Dendritic cell treated with granulocyte-macrophage colony-stimulating factor and Interleukin-4, amounts not matched to agents 40 ng/mL and 50 ng/mL, for 4 days (primary cell): ENCODE results near the gene C8B.

Source experiments
- H3K27ac Mint-ChIP-seq: one replicate; pipeline ENCODE4 v1.8.0; 2022; ENCODE audit warnings: mild to moderate bottlenecking, mixed read lengths
- H3K27me3 Mint-ChIP-seq: one replicate; pipeline ENCODE4 v1.8.0; 2022; ENCODE audit warnings: mild to moderate bottlenecking, mixed read lengths
- H3K36me3 Mint-ChIP-seq: one replicate; pipeline ENCODE4 v1.8.0; 2022; ENCODE audit warnings: low read depth, mixed read lengths
- H3K4me1 Mint-ChIP-seq: one replicate; pipeline ENCODE4 v1.8.0; 2022; ENCODE audit warnings: low read depth, mixed read lengths
- H3K4me3 Mint-ChIP-seq: one replicate; pipeline ENCODE4 v1.8.0; 2022; ENCODE audit warnings: mild to moderate bottlenecking, moderate library complexity, mixed read lengths
- H3K9me3 Mint-ChIP-seq: one replicate; pipeline ENCODE4 v1.8.0; 2022; ENCODE audit warnings: mixed read lengths
- intact Hi-C: fragments of 100-400 bp; cut with micrococcal nuclease; formaldehyde crosslinking; loops from one replicate; pipeline ENCODE4 v1.15.0; 2022

The C8B gene

DNA sequence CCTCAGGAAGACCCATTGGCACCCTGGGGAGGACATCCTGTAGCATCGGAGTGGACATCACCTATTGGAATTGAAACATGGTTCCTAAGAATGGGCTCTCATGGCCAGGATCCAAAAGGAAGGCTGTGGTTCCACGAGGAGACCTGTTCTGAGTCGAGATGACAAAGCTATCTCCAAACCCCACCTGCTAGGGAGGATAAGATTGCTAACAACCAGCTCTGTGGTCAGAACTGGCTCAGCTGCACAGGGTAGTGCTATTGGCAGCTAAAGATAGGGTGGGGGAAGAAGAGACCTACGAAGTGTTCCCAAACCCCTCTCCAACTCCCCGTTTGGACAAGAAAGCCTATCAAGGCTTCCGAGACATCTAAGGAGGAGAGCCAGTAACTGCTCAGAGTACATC lies 17.7 kb upstream of the C8B start:
- no peaks in the 10 kb centered on the region for H3K9me3 Mint-ChIP-seq
- H3K4me3 Mint-ChIP-seq: no peak overlapping the region
- no peaks in the 10 kb centered on the region for H3K36me3 Mint-ChIP-seq
- H3K4me1 Mint-ChIP-seq: no peaks in the 10 kb centered on the region
- intact Hi-C loops: no loop called here
- H3K27me3 Mint-ChIP-seq: no peaks in the 10 kb centered on the region
- no peak overlapping the region for H3K27ac Mint-ChIP-seq

- no peak overlapping the region for H3K27ac Mint-ChIP-seq
- no peaks in the 10 kb centered on the region for H3K9me3 Mint-ChIP-seq
- no peak overlapping the region for H3K4me3 Mint-ChIP-seq
- no peaks in the 10 kb centered on the region for H3K27me3 Mint-ChIP-seq
- intact Hi-C loops: no loop called here
- H3K36me3 Mint-ChIP-seq: no peaks in the 10 kb centered on the region
- no peaks in the 10 kb centered on the region for H3K4me1 Mint-ChIP-seq
Observed at GRCh38 chr1:56979986-56980755, 14.4 kb upstream of the C8B start.

- H3K4me3 Mint-ChIP-seq: no peak overlapping the region
- no peaks in the 10 kb centered on the region for H3K4me1 Mint-ChIP-seq
- H3K27ac Mint-ChIP-seq: no peak overlapping the region
- no peaks in the 10 kb centered on the region for H3K9me3 Mint-ChIP-seq
- intact Hi-C loops: no loop called here
- H3K36me3 Mint-ChIP-seq: no peaks in the 10 kb centered on the region
- H3K27me3 Mint-ChIP-seq: no peaks in the 10 kb centered on the region
Observed at GRCh38 chr1:56978819-56979218, 13.0 kb upstream of the C8B start.

- H3K4me3 Mint-ChIP-seq: no peak overlapping the region
- intact Hi-C loops: no loop called here
- no peaks in the 10 kb centered on the region for H3K9me3 Mint-ChIP-seq
- H3K27ac Mint-ChIP-seq: no peak overlapping the region
- H3K4me1 Mint-ChIP-seq: no peaks in the 10 kb centered on the region
- H3K36me3 Mint-ChIP-seq: no peaks in the 10 kb centered on the region
- H3K27me3 Mint-ChIP-seq: no peaks in the 10 kb centered on the region
Observed at GRCh38 chr1:56977910-56978309, 12.1 kb upstream of the C8B start.

DNA sequence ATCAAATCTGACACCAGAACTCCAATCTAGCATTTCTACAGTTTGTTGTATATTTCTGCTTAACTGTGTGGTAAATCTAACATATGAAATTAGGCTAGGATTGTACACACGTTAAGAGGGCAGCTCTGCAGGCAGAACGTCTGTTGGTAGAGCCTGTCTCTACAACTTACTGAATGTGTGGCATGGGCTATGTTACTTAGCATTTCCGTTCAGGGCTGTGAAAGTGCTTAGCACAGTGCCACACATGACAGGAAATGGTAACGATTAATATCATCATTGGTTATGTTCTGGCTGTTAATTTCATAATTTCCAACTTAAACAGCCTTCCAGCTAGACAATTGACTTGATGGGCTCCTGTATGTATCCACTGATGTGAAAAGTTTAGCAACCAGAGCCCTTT lies 9.6 kb upstream of the C8B start:
- no peak overlapping the region for H3K4me3 Mint-ChIP-seq
- H3K36me3 Mint-ChIP-seq: no peaks in the 10 kb centered on the region
- no peaks in the 10 kb centered on the region for H3K9me3 Mint-ChIP-seq
- H3K27me3 Mint-ChIP-seq: no peaks in the 10 kb centered on the region
- intact Hi-C loops: no loop called here
- no peak overlapping the region for H3K27ac Mint-ChIP-seq
- no peaks in the 10 kb centered on the region for H3K4me1 Mint-ChIP-seq

GRCh38 chr1:56973923-56974742 lies 8.3 kb upstream of the C8B start:
- H3K4me1 Mint-ChIP-seq: no peaks in the 10 kb centered on the region
- no peaks in the 10 kb centered on the region for H3K9me3 Mint-ChIP-seq
- no peak overlapping the region for H3K27ac Mint-ChIP-seq
- H3K4me3 Mint-ChIP-seq: no peak overlapping the region
- H3K36me3 Mint-ChIP-seq: no peaks in the 10 kb centered on the region
- intact Hi-C loops: no loop called here
- H3K27me3 Mint-ChIP-seq: no peaks in the 10 kb centered on the region

DNA sequence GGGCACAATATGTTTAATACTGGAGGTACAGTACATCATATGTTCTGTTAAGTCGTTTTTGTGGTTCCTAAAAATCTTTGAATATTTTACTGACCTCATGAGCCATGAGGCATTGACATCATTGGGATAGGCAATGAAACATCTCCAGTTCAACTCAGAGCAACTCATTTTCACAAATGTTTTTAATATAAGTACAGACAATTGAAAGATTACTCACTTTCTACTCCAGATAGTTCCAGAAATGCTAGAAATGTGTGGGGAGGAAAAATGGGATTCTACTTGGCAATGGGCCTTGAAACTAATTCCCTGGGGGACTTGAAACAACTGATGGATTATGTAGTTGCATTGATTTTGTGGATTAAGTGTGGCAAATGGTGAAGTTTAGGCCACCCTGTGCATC lies 7.2 kb upstream of the C8B start:
- H3K27ac Mint-ChIP-seq: no peak overlapping the region
- intact Hi-C loops: no loop called here
- no peaks in the 10 kb centered on the region for H3K27me3 Mint-ChIP-seq
- no peak overlapping the region for H3K4me3 Mint-ChIP-seq
- no peaks in the 10 kb centered on the region for H3K36me3 Mint-ChIP-seq
- no peaks in the 10 kb centered on the region for H3K4me1 Mint-ChIP-seq
- no peaks in the 10 kb centered on the region for H3K9me3 Mint-ChIP-seq

GRCh38 chr1:56970280-56970679 lies 4.5 kb upstream of the C8B start:
- no peak overlapping the region for H3K4me3 Mint-ChIP-seq
- H3K36me3 Mint-ChIP-seq: no peaks in the 10 kb centered on the region
- H3K27ac Mint-ChIP-seq: no peak overlapping the region
- no peaks in the 10 kb centered on the region for H3K9me3 Mint-ChIP-seq
- no peaks in the 10 kb centered on the region for H3K27me3 Mint-ChIP-seq
- H3K4me1 Mint-ChIP-seq: no peaks in the 10 kb centered on the region
- intact Hi-C loops: no loop called here

GRCh38 chr1:56968878-56969495 lies 3.2 kb upstream of the C8B start:
- H3K27ac Mint-ChIP-seq: no peak overlapping the region
- intact Hi-C loops: loop anchor here (1.0 kb wide), 1 partner anchor 137 kb away; no protein-coding TSS in a partner anchor
- H3K4me3 Mint-ChIP-seq: no peak overlapping the region
- no peaks in the 10 kb centered on the region for H3K9me3 Mint-ChIP-seq
- no peaks in the 10 kb centered on the region for H3K27me3 Mint-ChIP-seq
- H3K4me1 Mint-ChIP-seq: no peaks in the 10 kb centered on the region
- H3K36me3 Mint-ChIP-seq: no peaks in the 10 kb centered on the region

DNA sequence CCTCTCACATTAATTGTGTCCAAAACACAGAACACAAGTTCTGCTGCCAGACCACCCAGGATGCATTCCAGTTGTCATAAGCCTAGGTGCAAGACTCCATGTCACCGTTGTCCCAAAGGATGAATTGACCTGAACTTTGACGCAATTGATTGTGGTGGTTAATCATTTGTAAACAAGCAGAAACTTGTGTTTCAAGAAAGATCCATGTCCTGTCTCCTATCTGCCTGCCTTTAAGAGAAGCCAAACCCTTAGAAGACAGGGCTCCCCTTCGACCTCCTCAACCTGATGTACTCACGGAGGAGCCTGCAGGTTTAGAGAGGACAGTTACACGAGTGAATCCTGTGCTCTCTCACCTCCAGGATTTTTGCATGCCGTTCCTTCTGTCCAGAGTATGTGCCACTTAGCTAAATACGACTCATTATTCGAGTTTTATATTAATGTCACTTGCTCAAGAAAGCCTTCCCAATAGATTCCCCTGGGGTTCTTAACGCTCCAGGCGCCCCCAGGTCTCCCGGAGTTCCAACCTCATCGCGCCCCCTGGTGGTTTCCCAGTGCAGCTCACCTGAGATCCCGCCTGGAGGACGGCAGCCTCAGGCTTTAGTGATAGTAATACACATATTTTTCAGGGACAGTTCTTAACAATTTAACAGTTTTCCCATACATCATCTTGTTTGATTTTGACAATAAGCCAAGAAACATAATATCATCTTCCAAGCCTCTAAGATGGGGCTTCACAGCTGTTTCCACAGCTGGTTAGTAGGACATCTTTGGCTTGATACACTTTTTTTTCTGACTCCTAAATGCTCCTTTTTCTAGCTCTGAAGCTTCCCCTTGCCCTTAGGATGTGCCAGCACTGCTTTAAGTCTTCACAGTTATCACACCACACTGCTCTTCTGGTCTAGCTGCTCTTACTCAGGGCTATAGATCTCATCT lies 2.4 kb upstream of the C8B start:
- H3K9me3 Mint-ChIP-seq: no peaks in the 10 kb centered on the region

DNA sequence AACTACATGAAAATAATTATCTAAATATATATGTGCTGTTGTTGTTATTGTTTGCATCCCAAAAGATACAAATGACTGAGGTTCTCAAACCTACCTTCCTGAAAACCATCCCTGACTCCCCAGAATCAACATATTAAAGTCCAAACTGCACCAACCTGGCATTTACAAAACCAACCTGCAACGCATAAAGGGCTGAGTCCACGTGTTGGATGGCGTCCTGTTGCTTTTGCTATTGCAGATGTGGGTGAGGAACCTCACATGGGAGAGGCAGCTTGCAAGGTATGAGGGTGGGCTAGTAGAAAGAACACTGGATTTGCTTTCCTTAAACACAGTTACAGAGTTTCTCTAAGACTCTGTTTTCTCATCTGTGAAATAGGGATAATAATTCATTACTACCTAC lies 1.5 kb upstream of the C8B start:
- Mint-ChIP-seq H3K27me3 (no peaks in the 10 kb centered on the region), H3K36me3 (no peaks in the 10 kb centered on the region), H3K4me3 (no peak overlapping the region), H3K9me3 (no peaks in the 10 kb centered on the region), H3K4me1 (no peaks in the 10 kb centered on the region), H3K27ac (no peak overlapping the region)
- intact Hi-C loops: no loop called here

More for the DNA sequence above, 2.4 kb upstream of the C8B start:
- Mint-ChIP-seq H3K27me3 (no peaks in the 10 kb centered on the region), H3K36me3 (no peaks in the 10 kb centered on the region), H3K4me3 (no peak overlapping the region), H3K27ac (no peak overlapping the region), H3K4me1 (no peaks in the 10 kb centered on the region)
- intact Hi-C loops: loop anchor here (1.0 kb wide), 1 partner anchor 136 kb away; no protein-coding TSS in a partner anchor

- no peaks in the 10 kb centered on the region for H3K4me1 Mint-ChIP-seq
- no peaks in the 10 kb centered on the region for H3K36me3 Mint-ChIP-seq
- no peak overlapping the region for H3K27ac Mint-ChIP-seq
- intact Hi-C loops: no loop called here
- H3K4me3 Mint-ChIP-seq: no peak overlapping the region
- no peaks in the 10 kb centered on the region for H3K9me3 Mint-ChIP-seq
- H3K27me3 Mint-ChIP-seq: no peaks in the 10 kb centered on the region
Observed at GRCh38 chr1:56966698-56966999, 834 bp upstream of the C8B start.

- intact Hi-C loops: no loop called here
- Mint-ChIP-seq H3K36me3 (no peaks in the 10 kb centered on the region), H3K27ac (no peak overlapping the region), H3K9me3 (no peaks in the 10 kb centered on the region), H3K4me3 (no peak overlapping the region), H3K4me1 (no peaks in the 10 kb centered on the region), H3K27me3 (no peaks in the 10 kb centered on the region)
Observed at GRCh38 chr1:56965191-56965590, 624 bp downstream of the C8B start.
